K562 (cell line): ENCODE results near the gene LITAF. TPM values are rescaled to one million over a fixed set of nuclear protein-coding genes. Genes with fewer than 3 reads are reported as not detected.
A peak's percentile ranks its signal among the peaks of the same experiment; 100 is the strongest.

Experiments
- BCOR ChIP-seq: fragments of 450-650 bp; IDR thresholded peaks from 2 replicates; pipeline ENCODE4 v1.6.1; 2016
- CBX5 ChIP-seq: IDR thresholded peaks from 2 replicates; pipeline ENCODE4 v1.6.1; 2014; ENCODE audit warnings: low read depth, borderline replicate concordance
- GABPB1 ChIP-seq: sonication (generic); formaldehyde crosslinking; IDR thresholded peaks from 2 replicates; pipeline ENCODE4 v1.8.0; 2022; ENCODE audit warnings: mild to moderate bottlenecking, missing genetic modification reagents
- KAT2B ChIP-seq: IDR thresholded peaks from one replicate; pipeline ENCODE4 v1.6.1; 2012; ENCODE audit warnings: low read depth, mild to moderate bottlenecking, control low read depth, inconsistent platforms, low read length, moderate library complexity
- NCOA6 ChIP-seq: fragments of 450-650 bp; IDR thresholded peaks from 2 replicates; pipeline ENCODE4 v1.6.1; 2017; ENCODE audit warnings: mild to moderate bottlenecking
- NRF1 ChIP-seq, 2 experiments: fragments of 450-650 bp; IDR thresholded peaks in 1 of 2; conservative IDR thresholded peaks in 1 of 2; 2 replicates each; pipeline ENCODE4 v1.6.1; 2014; ENCODE audit warnings: mild to moderate bottlenecking in 2 of 2
- POLR2H ChIP-seq: IDR thresholded peaks from 2 replicates; pipeline ENCODE4 v1.6.1; 2016; ENCODE audit warnings: missing genetic modification characterization, low read depth, mild to moderate bottlenecking, control low read depth, missing compliant biosample characterization, moderate library complexity
- PTRF ChIP-seq: fragments of 450-650 bp; IDR thresholded peaks from 2 replicates; pipeline ENCODE4 v1.6.1; 2016; ENCODE audit warnings: mild to moderate bottlenecking, missing genetic modification characterization, missing compliant biosample characterization
- STAG1 ChIP-seq: sonication (generic); formaldehyde crosslinking; IDR thresholded peaks from 2 replicates; pipeline ENCODE4 v1.5.0; 2020; ENCODE audit warnings: missing genetic modification reagents, borderline replicate concordance
- ZNF133 ChIP-seq: fragments of 250-450 bp; sonication (Bioruptor Pico); IDR thresholded peaks from 2 replicates; pipeline ENCODE4 v1.4.0; 2020; ENCODE audit warnings: mild to moderate bottlenecking
- ZNF644 ChIP-seq: fragments of 200-800 bp; sonication (Bioruptor generic); IDR thresholded peaks from 2 replicates; pipeline ENCODE4 v1.6.1; 2016; ENCODE audit warnings: low read depth, missing genetic modification characterization, missing compliant biosample characterization
- ZNF76 ChIP-seq: fragments of 250-450 bp; sonication (Bioruptor Pico); IDR thresholded peaks from 2 replicates; pipeline ENCODE4 v1.4.0; 2020; ENCODE audit warnings: mild to moderate bottlenecking, moderate library complexity, borderline replicate concordance
- ZNF778 ChIP-seq: fragments of 450-650 bp; formaldehyde crosslinking; IDR thresholded peaks from 2 replicates; pipeline ENCODE4 v1.4.0; 2020; ENCODE audit warnings: mild to moderate bottlenecking, moderate library complexity
- polyA plus RNA-seq, 8 experiments: library from polyadenylated mRNA; depleted of rRNA in 4 of 8; stranded (reverse) in 5 of 8; unstranded in 3 of 8; fragments of >200 nt; fragmentation: Nextera tagmentation in 2 of 8; fragmentation: Illumina TruSeq in 1 of 8; extraction: Ambion mirVana in 2 of 8; extraction: Trizol in 1 of 8; gene quantifications; 2 replicates each; pipeline versions ENCODE4 v1.2.1 to v1.2.3, GENCODE V29; 2011 to 2014; ENCODE audit warnings: inconsistent platforms in 1 of 8, missing spikeins in 1 of 8
- total RNA-seq, 7 experiments: library from RNA; depleted of rRNA in 6 of 7; stranded (reverse); fragments of >200 nt in 6 of 7; fragmentation: Illumina TruSeq in 2 of 7; extraction: Trizol in 2 of 7; gene quantifications; 2 replicates each; pipeline versions ENCODE4 v1.2.1 to v1.2.3, GENCODE V29; 2011 to 2021; ENCODE audit warnings: low replicate concordance in 1 of 7
- TF ChIP-seq, protein P1 (sequence below): sonication (generic); formaldehyde crosslinking; IDR thresholded peaks from 2 replicates; pipeline ENCODE4 v1.8.0; 2023; ENCODE audit warnings: mild to moderate bottlenecking, missing genetic modification reagents
- TF ChIP-seq, protein P2 (sequence below): fragments of 450-650 bp; IDR thresholded peaks from 2 replicates; pipeline ENCODE4 v1.6.1; 2018; ENCODE audit warnings: mild to moderate bottlenecking, low read depth; ENCODE audit not compliant: partially characterized antibody
- TF ChIP-seq, protein P3 (sequence below): fragments of 250-450 bp; sonication (Bioruptor Pico); IDR thresholded peaks from 2 replicates; pipeline ENCODE4 v1.9.0; 2021; ENCODE audit warnings: mild to moderate bottlenecking
- TF ChIP-seq, protein P4 (sequence below): fragments of 250-450 bp; sonication (Bioruptor Pico); IDR thresholded peaks from 2 replicates; pipeline ENCODE4 v1.9.0; 2021; ENCODE audit warnings: mild to moderate bottlenecking, inconsistent platforms
- TF ChIP-seq, protein P5 (sequence below), 2 experiments: IDR thresholded peaks; 2 replicates each; pipeline ENCODE4 v1.6.1; 2012; ENCODE audit warnings: improper control_type of control experiment in 2 of 2, low read depth in 2 of 2, low read length in 2 of 2, borderline replicate concordance in 1 of 2

The LITAF gene
- total and polyA plus RNA-seq, 9 of the 15 experiments (the other 6 are each of a cell fraction or from before 2014, with no cell fraction given): 4.1 to 17.8 (median 11.9) TPM

DNA sequence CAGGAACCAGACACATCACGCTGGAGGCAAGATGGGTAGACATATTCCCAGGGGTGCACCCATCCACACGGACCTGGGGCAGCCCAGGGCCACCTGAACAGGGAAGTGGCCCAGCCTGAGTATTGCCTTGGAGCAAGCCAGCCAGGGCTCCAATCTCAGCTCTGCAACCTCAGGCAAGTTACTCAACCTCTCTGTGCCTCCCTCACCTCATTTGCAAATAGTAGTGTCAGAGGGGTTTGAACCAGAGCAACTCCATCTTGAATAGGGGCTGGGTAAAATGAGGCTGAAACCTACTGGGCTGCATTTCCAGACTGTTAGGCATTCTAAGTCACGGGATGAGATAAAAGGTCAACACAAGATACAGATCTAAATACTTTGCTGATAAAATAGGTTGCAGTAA is 46.4 kb upstream of the LITAF start (continued):
- TF ChIP-seq, protein P1, sequence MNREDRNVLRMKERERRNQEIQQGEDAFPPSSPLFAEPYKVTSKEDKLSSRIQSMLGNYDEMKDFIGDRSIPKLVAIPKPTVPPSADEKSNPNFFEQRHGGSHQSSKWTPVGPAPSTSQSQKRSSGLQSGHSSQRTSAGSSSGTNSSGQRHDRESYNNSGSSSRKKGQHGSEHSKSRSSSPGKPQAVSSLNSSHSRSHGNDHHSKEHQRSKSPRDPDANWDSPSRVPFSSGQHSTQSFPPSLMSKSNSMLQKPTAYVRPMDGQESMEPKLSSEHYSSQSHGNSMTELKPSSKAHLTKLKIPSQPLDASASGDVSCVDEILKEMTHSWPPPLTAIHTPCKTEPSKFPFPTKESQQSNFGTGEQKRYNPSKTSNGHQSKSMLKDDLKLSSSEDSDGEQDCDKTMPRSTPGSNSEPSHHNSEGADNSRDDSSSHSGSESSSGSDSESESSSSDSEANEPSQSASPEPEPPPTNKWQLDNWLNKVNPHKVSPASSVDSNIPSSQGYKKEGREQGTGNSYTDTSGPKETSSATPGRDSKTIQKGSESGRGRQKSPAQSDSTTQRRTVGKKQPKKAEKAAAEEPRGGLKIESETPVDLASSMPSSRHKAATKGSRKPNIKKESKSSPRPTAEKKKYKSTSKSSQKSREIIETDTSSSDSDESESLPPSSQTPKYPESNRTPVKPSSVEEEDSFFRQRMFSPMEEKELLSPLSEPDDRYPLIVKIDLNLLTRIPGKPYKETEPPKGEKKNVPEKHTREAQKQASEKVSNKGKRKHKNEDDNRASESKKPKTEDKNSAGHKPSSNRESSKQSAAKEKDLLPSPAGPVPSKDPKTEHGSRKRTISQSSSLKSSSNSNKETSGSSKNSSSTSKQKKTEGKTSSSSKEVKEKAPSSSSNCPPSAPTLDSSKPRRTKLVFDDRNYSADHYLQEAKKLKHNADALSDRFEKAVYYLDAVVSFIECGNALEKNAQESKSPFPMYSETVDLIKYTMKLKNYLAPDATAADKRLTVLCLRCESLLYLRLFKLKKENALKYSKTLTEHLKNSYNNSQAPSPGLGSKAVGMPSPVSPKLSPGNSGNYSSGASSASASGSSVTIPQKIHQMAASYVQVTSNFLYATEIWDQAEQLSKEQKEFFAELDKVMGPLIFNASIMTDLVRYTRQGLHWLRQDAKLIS (CRISPR knock-in tag): no peak
- TF ChIP-seq, protein P2, sequence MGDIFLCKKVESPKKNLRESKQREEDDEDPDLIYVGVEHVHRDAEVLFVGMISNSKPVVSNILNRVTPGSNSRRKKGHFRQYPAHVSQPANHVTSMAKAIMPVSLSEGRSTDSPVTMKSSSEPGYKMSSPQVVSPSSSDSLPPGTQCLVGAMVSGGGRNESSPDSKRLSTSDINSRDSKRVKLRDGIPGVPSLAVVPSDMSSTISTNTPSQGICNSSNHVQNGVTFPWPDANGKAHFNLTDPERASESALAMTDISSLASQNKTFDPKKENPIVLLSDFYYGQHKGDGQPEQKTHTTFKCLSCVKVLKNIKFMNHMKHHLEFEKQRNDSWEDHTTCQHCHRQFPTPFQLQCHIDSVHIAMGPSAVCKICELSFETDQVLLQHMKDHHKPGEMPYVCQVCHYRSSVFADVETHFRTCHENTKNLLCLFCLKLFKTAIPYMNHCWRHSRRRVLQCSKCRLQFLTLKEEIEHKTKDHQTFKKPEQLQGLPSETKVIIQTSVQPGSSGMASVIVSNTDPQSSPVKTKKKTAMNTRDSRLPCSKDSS: no peak
- TF ChIP-seq, protein P3, sequence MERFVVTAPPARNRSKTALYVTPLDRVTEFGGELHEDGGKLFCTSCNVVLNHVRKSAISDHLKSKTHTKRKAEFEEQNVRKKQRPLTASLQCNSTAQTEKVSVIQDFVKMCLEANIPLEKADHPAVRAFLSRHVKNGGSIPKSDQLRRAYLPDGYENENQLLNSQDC: no peak
- TF ChIP-seq POLR2H (no peak), ZNF644 (tag) (no peak), CBX5 (no peak), BCOR (peak; percentile 15; the same call in 1 of the 2 replicates), NCOA6 (no peak), KAT2B (no peak), STAG1 (CRISPR knock-in tag) (no peak), GABPB1 (CRISPR knock-in tag) (no peak), PTRF (tag) (peak; percentile 75), ZNF76 (CRISPR knock-in tag) (peak; percentile 93), ZNF133 (CRISPR knock-in tag) (no peak), NRF1 (conservative IDR thresholded peaks at IDR 0.05 in 1 of 2, IDR thresholded peaks at IDR 0.05 in 1 of 2) (no peak), ZNF778 (CRISPR knock-in tag) (no peak)
- TF ChIP-seq, protein P4, sequence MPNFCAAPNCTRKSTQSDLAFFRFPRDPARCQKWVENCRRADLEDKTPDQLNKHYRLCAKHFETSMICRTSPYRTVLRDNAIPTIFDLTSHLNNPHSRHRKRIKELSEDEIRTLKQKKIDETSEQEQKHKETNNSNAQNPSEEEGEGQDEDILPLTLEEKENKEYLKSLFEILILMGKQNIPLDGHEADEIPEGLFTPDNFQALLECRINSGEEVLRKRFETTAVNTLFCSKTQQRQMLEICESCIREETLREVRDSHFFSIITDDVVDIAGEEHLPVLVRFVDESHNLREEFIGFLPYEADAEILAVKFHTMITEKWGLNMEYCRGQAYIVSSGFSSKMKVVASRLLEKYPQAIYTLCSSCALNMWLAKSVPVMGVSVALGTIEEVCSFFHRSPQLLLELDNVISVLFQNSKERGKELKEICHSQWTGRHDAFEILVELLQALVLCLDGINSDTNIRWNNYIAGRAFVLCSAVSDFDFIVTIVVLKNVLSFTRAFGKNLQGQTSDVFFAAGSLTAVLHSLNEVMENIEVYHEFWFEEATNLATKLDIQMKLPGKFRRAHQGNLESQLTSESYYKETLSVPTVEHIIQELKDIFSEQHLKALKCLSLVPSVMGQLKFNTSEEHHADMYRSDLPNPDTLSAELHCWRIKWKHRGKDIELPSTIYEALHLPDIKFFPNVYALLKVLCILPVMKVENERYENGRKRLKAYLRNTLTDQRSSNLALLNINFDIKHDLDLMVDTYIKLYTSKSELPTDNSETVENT (CRISPR knock-in tag): no peak
- TF ChIP-seq, protein P5, sequence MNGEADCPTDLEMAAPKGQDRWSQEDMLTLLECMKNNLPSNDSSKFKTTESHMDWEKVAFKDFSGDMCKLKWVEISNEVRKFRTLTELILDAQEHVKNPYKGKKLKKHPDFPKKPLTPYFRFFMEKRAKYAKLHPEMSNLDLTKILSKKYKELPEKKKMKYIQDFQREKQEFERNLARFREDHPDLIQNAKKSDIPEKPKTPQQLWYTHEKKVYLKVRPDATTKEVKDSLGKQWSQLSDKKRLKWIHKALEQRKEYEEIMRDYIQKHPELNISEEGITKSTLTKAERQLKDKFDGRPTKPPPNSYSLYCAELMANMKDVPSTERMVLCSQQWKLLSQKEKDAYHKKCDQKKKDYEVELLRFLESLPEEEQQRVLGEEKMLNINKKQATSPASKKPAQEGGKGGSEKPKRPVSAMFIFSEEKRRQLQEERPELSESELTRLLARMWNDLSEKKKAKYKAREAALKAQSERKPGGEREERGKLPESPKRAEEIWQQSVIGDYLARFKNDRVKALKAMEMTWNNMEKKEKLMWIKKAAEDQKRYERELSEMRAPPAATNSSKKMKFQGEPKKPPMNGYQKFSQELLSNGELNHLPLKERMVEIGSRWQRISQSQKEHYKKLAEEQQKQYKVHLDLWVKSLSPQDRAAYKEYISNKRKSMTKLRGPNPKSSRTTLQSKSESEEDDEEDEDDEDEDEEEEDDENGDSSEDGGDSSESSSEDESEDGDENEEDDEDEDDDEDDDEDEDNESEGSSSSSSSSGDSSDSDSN (IDR thresholded peaks at IDR 0.05; ENCODE audit: borderline replicate concordance in 1 of 2, low read depth in 2 of 2, low read length in 2 of 2): no peak
